GF-D8 (cell line): Measurements from ENCODE around the gene GAGE12D.
"Not testable (repeated sequence)": the region's sequence is repeated elsewhere in the genome, so short reads cannot be mapped to it uniquely, and the experiment has no call there.

Experiments
- DNase-seq: peaks from one replicate; lab custom pipeline; 2025; lab: John Stamatoyannopoulos, UW

Gene GAGE12D, protein sequence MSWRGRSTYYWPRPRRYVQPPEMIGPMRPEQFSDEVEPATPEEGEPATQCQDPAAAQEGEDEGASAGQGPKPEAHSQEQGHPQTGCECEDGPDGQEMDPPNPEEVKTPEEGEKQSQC

DNA sequence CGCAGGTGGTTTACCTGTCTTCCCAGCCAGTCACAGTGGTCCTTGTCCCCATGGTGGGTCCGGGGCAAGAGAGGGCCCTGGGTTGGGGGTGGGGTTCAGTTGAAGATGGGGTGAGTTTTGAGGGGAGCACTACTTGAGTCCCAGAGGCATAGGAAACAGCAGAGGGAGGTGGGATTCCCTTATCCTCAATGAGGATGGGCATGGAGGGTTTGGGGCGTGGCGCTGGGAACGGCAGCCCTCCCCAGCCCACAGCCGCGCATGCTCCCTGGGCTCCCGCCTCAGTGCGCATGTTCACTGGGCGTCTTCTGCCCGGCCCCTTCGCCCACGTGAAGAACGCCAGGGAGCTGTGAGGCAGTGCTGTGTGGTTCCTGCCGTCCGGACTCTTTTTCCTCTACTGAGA is at the start of gene GAGE12D:
TSS of gene GAGE12D (plus strand) at position 301 of the 400 bp plus-strand sequence. CDS start 1,155 bp downstream, outside the sequence.
- DNase-seq: not testable (repeated sequence)

DNA sequence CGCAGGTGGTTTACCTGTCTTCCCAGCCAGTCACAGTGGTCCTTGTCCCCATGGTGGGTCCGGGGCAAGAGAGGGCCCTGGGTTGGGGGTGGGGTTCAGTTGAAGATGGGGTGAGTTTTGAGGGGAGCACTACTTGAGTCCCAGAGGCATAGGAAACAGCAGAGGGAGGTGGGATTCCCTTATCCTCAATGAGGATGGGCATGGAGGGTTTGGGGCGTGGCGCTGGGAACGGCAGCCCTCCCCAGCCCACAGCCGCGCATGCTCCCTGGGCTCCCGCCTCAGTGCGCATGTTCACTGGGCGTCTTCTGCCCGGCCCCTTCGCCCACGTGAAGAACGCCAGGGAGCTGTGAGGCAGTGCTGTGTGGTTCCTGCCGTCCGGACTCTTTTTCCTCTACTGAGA is 9.7 kb upstream of the GAGE12D start, which contains the start of gene GAGE12C:
TSS of gene GAGE12C (plus strand) at position 301 of the 400 bp plus-strand sequence. CDS start 1,155 bp downstream, outside the sequence.
- not testable (repeated sequence) for DNase-seq

DNA sequence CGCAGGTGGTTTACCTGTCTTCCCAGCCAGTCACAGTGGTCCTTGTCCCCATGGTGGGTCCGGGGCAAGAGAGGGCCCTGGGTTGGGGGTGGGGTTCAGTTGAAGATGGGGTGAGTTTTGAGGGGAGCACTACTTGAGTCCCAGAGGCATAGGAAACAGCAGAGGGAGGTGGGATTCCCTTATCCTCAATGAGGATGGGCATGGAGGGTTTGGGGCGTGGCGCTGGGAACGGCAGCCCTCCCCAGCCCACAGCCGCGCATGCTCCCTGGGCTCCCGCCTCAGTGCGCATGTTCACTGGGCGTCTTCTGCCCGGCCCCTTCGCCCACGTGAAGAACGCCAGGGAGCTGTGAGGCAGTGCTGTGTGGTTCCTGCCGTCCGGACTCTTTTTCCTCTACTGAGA is 9.5 kb downstream of the GAGE12D start, which contains the start of gene GAGE12E:
TSS of gene GAGE12E (plus strand) at position 301 of the 400 bp plus-strand sequence. CDS start 1,155 bp downstream, outside the sequence.
- not testable (repeated sequence) for DNase-seq

DNA sequence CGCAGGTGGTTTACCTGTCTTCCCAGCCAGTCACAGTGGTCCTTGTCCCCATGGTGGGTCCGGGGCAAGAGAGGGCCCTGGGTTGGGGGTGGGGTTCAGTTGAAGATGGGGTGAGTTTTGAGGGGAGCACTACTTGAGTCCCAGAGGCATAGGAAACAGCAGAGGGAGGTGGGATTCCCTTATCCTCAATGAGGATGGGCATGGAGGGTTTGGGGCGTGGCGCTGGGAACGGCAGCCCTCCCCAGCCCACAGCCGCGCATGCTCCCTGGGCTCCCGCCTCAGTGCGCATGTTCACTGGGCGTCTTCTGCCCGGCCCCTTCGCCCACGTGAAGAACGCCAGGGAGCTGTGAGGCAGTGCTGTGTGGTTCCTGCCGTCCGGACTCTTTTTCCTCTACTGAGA is 19.0 kb downstream of the GAGE12D start, which contains the start of gene GAGE12F:
TSS of gene GAGE12F (plus strand) at position 301 of the 400 bp plus-strand sequence. CDS start 1,155 bp downstream, outside the sequence.
- not testable (repeated sequence) for DNase-seq

DNA sequence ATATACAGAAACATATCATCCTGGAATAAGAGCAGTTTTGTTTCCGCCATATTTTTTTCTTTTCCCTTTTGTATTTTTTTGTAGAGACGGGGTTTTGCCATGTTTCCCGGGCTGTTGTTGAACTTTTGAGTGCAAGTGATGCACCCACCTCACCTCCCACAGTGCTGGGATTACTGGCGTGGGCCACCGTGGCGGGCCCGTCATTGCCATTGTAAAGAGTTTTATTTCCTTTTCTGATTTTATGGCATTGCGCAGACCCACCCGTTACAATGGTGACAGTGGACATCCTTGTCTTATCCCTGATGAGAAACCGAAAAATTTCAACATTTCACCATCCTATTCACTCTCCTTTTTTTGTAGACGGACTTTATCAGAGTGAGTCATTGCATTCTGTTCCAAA is 27.2 kb downstream of the GAGE12D start:
- not testable (repeated sequence) for DNase-seq

DNA sequence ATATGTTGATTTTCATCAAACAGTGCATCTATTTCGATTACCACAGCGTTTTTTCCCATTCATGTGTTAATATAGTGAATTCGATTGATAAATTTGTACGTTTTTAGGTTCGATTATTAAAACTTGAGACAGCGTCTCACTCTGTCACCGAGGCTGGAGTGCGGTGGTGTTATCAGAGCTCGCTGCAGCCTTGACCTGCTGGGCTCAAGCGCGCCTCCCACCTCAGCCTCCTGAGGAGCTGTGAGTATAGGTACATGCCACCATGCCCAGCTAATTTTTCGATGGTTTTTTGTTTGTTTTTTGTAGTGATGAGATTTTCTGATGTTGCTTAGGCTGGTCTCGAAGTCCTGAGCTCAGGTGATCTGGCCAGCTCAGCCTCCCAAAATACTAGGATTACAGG is 27.6 kb downstream of the GAGE12D start:
- DNase-seq: not testable (repeated sequence)

DNA sequence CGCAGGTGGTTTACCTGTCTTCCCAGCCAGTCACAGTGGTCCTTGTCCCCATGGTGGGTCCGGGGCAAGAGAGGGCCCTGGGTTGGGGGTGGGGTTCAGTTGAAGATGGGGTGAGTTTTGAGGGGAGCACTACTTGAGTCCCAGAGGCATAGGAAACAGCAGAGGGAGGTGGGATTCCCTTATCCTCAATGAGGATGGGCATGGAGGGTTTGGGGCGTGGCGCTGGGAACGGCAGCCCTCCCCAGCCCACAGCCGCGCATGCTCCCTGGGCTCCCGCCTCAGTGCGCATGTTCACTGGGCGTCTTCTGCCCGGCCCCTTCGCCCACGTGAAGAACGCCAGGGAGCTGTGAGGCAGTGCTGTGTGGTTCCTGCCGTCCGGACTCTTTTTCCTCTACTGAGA is 28.6 kb downstream of the GAGE12D start, which contains the start of gene GAGE12G:
TSS of gene GAGE12G (plus strand) at position 301 of the 400 bp plus-strand sequence. CDS start 1,155 bp downstream, outside the sequence.
- DNase-seq: not testable (repeated sequence)

DNA sequence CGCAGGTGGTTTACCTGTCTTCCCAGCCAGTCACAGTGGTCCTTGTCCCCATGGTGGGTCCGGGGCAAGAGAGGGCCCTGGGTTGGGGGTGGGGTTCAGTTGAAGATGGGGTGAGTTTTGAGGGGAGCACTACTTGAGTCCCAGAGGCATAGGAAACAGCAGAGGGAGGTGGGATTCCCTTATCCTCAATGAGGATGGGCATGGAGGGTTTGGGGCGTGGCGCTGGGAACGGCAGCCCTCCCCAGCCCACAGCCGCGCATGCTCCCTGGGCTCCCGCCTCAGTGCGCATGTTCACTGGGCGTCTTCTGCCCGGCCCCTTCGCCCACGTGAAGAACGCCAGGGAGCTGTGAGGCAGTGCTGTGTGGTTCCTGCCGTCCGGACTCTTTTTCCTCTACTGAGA is 38.1 kb downstream of the GAGE12D start, which contains the start of gene GAGE12H:
TSS of gene GAGE12H (plus strand) at position 301 of the 400 bp plus-strand sequence. CDS start 1,155 bp downstream, outside the sequence.
- not testable (repeated sequence) for DNase-seq

DNA sequence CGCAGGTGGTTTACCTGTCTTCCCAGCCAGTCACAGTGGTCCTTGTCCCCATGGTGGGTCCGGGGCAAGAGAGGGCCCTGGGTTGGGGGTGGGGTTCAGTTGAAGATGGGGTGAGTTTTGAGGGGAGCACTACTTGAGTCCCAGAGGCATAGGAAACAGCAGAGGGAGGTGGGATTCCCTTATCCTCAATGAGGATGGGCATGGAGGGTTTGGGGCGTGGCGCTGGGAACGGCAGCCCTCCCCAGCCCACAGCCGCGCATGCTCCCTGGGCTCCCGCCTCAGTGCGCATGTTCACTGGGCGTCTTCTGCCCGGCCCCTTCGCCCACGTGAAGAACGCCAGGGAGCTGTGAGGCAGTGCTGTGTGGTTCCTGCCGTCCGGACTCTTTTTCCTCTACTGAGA is 47.7 kb downstream of the GAGE12D start, which contains the start of gene GAGE2A:
TSS of gene GAGE2A (plus strand) at position 301 of the 400 bp plus-strand sequence. CDS start 1,155 bp downstream, outside the sequence.
- DNase-seq: not testable (repeated sequence)

DNA sequence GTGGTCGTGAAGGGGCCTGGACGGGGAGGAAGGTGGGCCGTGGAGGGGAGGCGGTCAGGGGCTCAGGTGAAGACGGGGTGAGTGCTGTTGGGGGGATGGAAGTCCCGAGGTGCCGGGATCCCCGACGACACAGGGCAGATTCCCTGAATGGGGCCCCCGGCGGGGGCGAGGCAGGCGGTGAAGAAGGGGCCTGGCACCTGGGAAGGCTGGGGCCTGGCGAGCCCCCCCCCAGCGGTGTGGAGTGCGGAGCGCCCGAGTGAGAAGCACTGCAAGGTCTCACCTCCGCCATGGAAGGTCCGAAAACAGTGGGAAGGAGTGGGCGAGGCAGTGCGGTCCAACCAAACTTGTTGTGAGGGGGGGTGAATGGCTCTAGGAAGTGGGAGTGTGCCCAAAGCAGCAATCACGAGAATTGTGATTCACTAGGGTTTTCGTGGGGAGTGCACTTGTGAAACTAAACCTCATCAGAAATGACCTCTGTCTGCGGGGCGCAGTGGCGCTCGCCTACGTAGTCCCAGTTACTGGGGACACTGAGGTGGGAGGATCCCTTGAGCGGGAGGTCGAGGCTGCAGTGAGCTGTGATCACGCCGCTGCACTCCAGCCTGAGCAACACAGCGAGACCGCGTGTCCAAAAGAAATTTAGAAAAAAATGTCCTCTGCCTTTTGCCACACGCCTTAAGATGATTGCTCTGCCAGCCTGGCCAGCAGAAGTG is 48.4 kb downstream of the GAGE12D start:
- DNase-seq: not testable (repeated sequence)

DNA sequence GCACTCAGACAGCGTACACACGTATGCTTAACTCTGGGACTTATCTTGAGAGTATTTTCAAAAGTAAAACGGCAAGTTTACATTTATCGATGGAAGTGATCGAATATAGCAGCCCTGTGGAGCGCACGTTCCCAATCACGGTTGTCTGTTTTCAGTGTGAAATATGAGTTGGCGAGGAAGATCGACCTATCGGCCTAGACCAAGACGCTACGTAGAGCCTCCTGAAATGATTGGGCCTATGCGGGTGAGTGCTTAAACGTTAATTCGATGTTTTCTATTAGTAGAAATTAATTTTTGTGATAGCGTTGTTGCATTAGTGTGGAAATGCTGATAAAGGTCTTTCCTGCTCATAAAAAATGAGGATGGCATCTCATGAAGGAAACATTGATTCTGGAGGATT is 49.0 kb downstream of the GAGE12D start:
- DNase-seq: not testable (repeated sequence)
